ENCODE data around the gene SLC29A3. TPM values are rescaled to one million over a fixed set of nuclear protein-coding genes. Genes with fewer than 3 reads are reported as not detected.

Gene SLC29A3
- total and polyA plus RNA-seq, 2 donors from 2014 or later = 5.3 to 5.7 TPM

- H3K4me3 ChIP-seq (ENCODE audit: low read length in 3 of 3) = no peak overlapping the region
- DNase-seq (no peak), FAIRE-seq (no peak)
- H3K4me1 ChIP-seq (ENCODE audit: control insufficient read depth in 2 of 3, insufficient read depth in 2 of 3, low read depth in 1 of 3, low read length in 3 of 3) = peaks cover 0 to 3% (median 0%) of the 10 kb centered on the region in 3 donors
- TF ChIP-seq CTCF (IDR thresholded peaks at IDR 0.05; ENCODE audit: borderline replicate concordance, extremely low read depth, insufficient read depth) = no peak
- no peak overlapping the region for H3K27ac ChIP-seq (ENCODE audit: low read depth in 2 of 2, low read length in 2 of 2)
- intact Hi-C loops (cut with DNase I) = no loop called here
- no peak overlapping the region for H3K9ac ChIP-seq (ENCODE audit: low read length in 3 of 3)
- H3K36me3 ChIP-seq (ENCODE audit: control insufficient read depth in 2 of 3, insufficient read depth in 3 of 3, low read length in 3 of 3) = peaks cover 0 to 7% (median 2%) of the 10 kb centered on the region in 3 donors
- no peaks in the 10 kb centered on the region for H3K9me3 ChIP-seq (ENCODE audit: control insufficient read depth in 2 of 3, insufficient read depth in 1 of 3, low read length in 3 of 3)
- no peaks in the 10 kb centered on the region for H3K27me3 ChIP-seq (ENCODE audit: control insufficient read depth, insufficient read depth, low read length)
Observed at GRCh38 chr10:71362141-71362540, 43.1 kb downstream of the SLC29A3 start.

- H3K4me1 ChIP-seq (ENCODE audit: control insufficient read depth in 2 of 3, insufficient read depth in 2 of 3, low read depth in 1 of 3, low read length in 3 of 3) = no peaks in the 10 kb centered on the region
- H3K9me3 ChIP-seq (ENCODE audit: control insufficient read depth in 2 of 3, insufficient read depth in 1 of 3, low read length in 3 of 3) = no peaks in the 10 kb centered on the region
- no peak overlapping the region for H3K27ac ChIP-seq (ENCODE audit: low read depth in 2 of 2, low read length in 2 of 2)
- no peak for TF ChIP-seq CTCF (IDR thresholded peaks at IDR 0.05; ENCODE audit: borderline replicate concordance, extremely low read depth, insufficient read depth)
- DNase-seq (no peak), FAIRE-seq (no peak)
- no peak overlapping the region for H3K9ac ChIP-seq (ENCODE audit: low read length in 3 of 3)
- peaks cover 0 to 7% (median 2%) of the 10 kb centered on the region in 3 donors for H3K36me3 ChIP-seq (ENCODE audit: control insufficient read depth in 2 of 3, insufficient read depth in 3 of 3, low read length in 3 of 3)
- H3K4me3 ChIP-seq (ENCODE audit: low read length in 3 of 3) = no peak overlapping the region
- intact Hi-C loops (cut with DNase I) = no loop called here
- H3K27me3 ChIP-seq (ENCODE audit: control insufficient read depth, insufficient read depth, low read length) = no peaks in the 10 kb centered on the region
Observed at GRCh38 chr10:71363936-71364335, 44.9 kb downstream of the SLC29A3 start.

GRCh38 chr10:71365366-71365765 lies 46.3 kb downstream of the SLC29A3 start:
- no peaks in the 10 kb centered on the region for H3K27me3 ChIP-seq (ENCODE audit: control insufficient read depth, insufficient read depth, low read length)
- H3K4me3 ChIP-seq (ENCODE audit: low read length in 3 of 3) = no peak overlapping the region
- H3K27ac ChIP-seq (ENCODE audit: low read depth in 2 of 2, low read length in 2 of 2) = no peak overlapping the region
- no peak overlapping the region for H3K9ac ChIP-seq (ENCODE audit: low read length in 3 of 3)
- intact Hi-C loops (cut with DNase I) = no loop called here
- DNase-seq (no peak), FAIRE-seq (no peak)
- H3K9me3 ChIP-seq (ENCODE audit: control insufficient read depth in 2 of 3, insufficient read depth in 1 of 3, low read length in 3 of 3) = no peaks in the 10 kb centered on the region
- peaks cover 0 to 4% (median 2%) of the 10 kb centered on the region in 3 donors for H3K36me3 ChIP-seq (ENCODE audit: control insufficient read depth in 2 of 3, insufficient read depth in 3 of 3, low read length in 3 of 3)
- no peak for TF ChIP-seq CTCF (IDR thresholded peaks at IDR 0.05; ENCODE audit: borderline replicate concordance, extremely low read depth, insufficient read depth)
- H3K4me1 ChIP-seq (ENCODE audit: control insufficient read depth in 2 of 3, insufficient read depth in 2 of 3, low read depth in 1 of 3, low read length in 3 of 3) = no peaks in the 10 kb centered on the region

- no peak overlapping the region for H3K27ac ChIP-seq (ENCODE audit: low read depth in 2 of 2, low read length in 2 of 2)
- intact Hi-C loops (cut with DNase I) = no loop called here
- TF ChIP-seq CTCF (IDR thresholded peaks at IDR 0.05; ENCODE audit: borderline replicate concordance, extremely low read depth, insufficient read depth) = no peak
Observed at GRCh38 chr10:71366690-71367089, 47.6 kb downstream of the SLC29A3 start.

More at GRCh38 chr10:71366690-71367089, 47.6 kb downstream of the SLC29A3 start:
- H3K4me1 ChIP-seq (ENCODE audit: control insufficient read depth in 2 of 3, insufficient read depth in 2 of 3, low read depth in 1 of 3, low read length in 3 of 3) = no peaks in the 10 kb centered on the region
- H3K36me3 ChIP-seq (ENCODE audit: control insufficient read depth in 2 of 3, insufficient read depth in 3 of 3, low read length in 3 of 3) = peaks cover 0 to 4% (median 2%) of the 10 kb centered on the region in 3 donors
- DNase-seq (no peak), FAIRE-seq (no peak)
- no peak overlapping the region for H3K9ac ChIP-seq (ENCODE audit: low read length in 3 of 3)
- no peaks in the 10 kb centered on the region for H3K9me3 ChIP-seq (ENCODE audit: control insufficient read depth in 2 of 3, insufficient read depth in 1 of 3, low read length in 3 of 3)
- no peaks in the 10 kb centered on the region for H3K27me3 ChIP-seq (ENCODE audit: control insufficient read depth, insufficient read depth, low read length)
- H3K4me3 ChIP-seq (ENCODE audit: low read length in 3 of 3) = no peak overlapping the region
